Left ventricle myocardium inferior (tissue), 1 donor: ENCODE measurements around the gene CAV1. TPM values are rescaled to one million over a fixed set of nuclear protein-coding genes. Genes with fewer than 3 reads are reported as not detected.

Source experiments
- DNase-seq: peaks from one replicate; pipeline ENCODE4 v3.0.0-alpha.2; 2020
- H3K27ac ChIP-seq: fragments of 200-600 bp; replicated peaks from 2 replicates; pipeline ENCODE4 v1.8.0; 2021
- H3K27me3 ChIP-seq: fragments of 200-600 bp; 2 replicates; pipeline ENCODE4 v1.8.0; 2021; ENCODE audit warnings: low read depth
- H3K36me3 ChIP-seq: fragments of 200-600 bp; 2 replicates; pipeline ENCODE4 v1.8.0; 2021
- H3K4me1 ChIP-seq: fragments of 200-600 bp; 2 replicates; pipeline ENCODE4 v1.8.0; 2021
- H3K4me3 ChIP-seq: fragments of 200-600 bp; 2 replicates; pipeline ENCODE4 v1.8.0; 2021; ENCODE audit warnings: mild to moderate bottlenecking, moderate library complexity
- H3K9me3 ChIP-seq: fragments of 200-600 bp; replicated peaks from 2 replicates; pipeline ENCODE4 v1.8.0; 2021
- CTCF ChIP-seq: fragments of 200-600 bp; IDR thresholded peaks from 2 replicates; pipeline ENCODE4 v1.8.0; 2021; ENCODE audit warnings: antibody characterized with exemption, mild to moderate bottlenecking, borderline replicate concordance
- intact Hi-C: fragments of 100-400 bp; cut with micrococcal nuclease; formaldehyde crosslinking; loops from one replicate; pipeline ENCODE4 v1.11.0; 2022
- total RNA-seq: library from RNA; stranded (reverse); fragmentation: NEBNext Ultra II Directional; extraction: Animal tissue kit (Norgen Biotek cat#: 25700); gene quantifications from one replicate; pipeline ENCODE4 v1.2.1, GENCODE V29; 2021
- donor health status: DM: no; HTN: yes; CAD: no; lungs with severe emphysema.

CAV1 gene
- total RNA-seq, 1 donor from 2014 or later: 266 TPM

GRCh38 chr7:116557066-116557585 lies 32.3 kb downstream of the CAV1 start:
- Histone ChIP-seq H3K4me3 (no peak overlapping the region), H3K9me3 (no peaks in the 10 kb centered on the region), H3K36me3 (peaks cover 39% of the 10 kb centered on the region), H3K27me3 (no peaks in the 10 kb centered on the region), H3K27ac (peak overlapping the region; percentile 73), H3K4me1 (peaks cover 95% of the 10 kb centered on the region)
- TF ChIP-seq CTCF: no peak
- no peak for DNase-seq
- intact Hi-C loops: no loop called here

GRCh38 chr7:116557901-116558300 lies 33.1 kb downstream of the CAV1 start:
- TF ChIP-seq CTCF: no peak
- peaks cover 33% of the 10 kb centered on the region for H3K36me3 ChIP-seq
- no peak overlapping the region for H3K4me3 ChIP-seq
- no peak for DNase-seq
- peaks cover 91% of the 10 kb centered on the region for H3K4me1 ChIP-seq
- H3K9me3 ChIP-seq: no peaks in the 10 kb centered on the region
- H3K27me3 ChIP-seq: no peaks in the 10 kb centered on the region
- intact Hi-C loops: no loop called here
- peak overlapping the region; percentile 73 for H3K27ac ChIP-seq

- H3K9me3 ChIP-seq: no peaks in the 10 kb centered on the region
- H3K4me3 ChIP-seq: no peak overlapping the region
- H3K27ac ChIP-seq: peak overlapping the region; percentile 73
- peak; percentile 28 for DNase-seq
- intact Hi-C loops: no loop called here
- no peaks in the 10 kb centered on the region for H3K27me3 ChIP-seq
- TF ChIP-seq CTCF: no peak
- H3K36me3 ChIP-seq: peaks cover 23% of the 10 kb centered on the region
- H3K4me1 ChIP-seq: peaks cover 68% of the 10 kb centered on the region
These were observed 35.5 kb downstream of the CAV1 start for GRCh38 chr7:116560021-116560970.

GRCh38 chr7:116561697-116562483 lies 37.1 kb downstream of the CAV1 start:
- Histone ChIP-seq H3K36me3 (peaks cover 23% of the 10 kb centered on the region), H3K9me3 (no peaks in the 10 kb centered on the region), H3K27me3 (no peaks in the 10 kb centered on the region), H3K4me1 (peaks cover 53% of the 10 kb centered on the region), H3K27ac (peak overlapping the region; percentile 14), H3K4me3 (no peak overlapping the region)
- intact Hi-C loops: no loop called here
- DNase-seq: no peak
- no peak for TF ChIP-seq CTCF

GRCh38 chr7:116562529-116563121 lies 37.8 kb downstream of the CAV1 start:
- Histone ChIP-seq H3K27ac (peak overlapping the region; percentile 14), H3K36me3 (peaks cover 23% of the 10 kb centered on the region), H3K27me3 (no peaks in the 10 kb centered on the region), H3K4me3 (no peak overlapping the region), H3K9me3 (no peaks in the 10 kb centered on the region), H3K4me1 (peaks cover 46% of the 10 kb centered on the region)
- no peak for DNase-seq
- intact Hi-C loops: no loop called here
- no peak for TF ChIP-seq CTCF
